Common myeloid progenitor, CD34-positive (primary cell): ENCODE results near the gene HGFAC.

Source experiments
- CTCF ChIA-PET: fragments of 350-600 bp; sonication (Branson Sonifier 250); formaldehyde crosslinking; loops from one replicate; lab custom pipeline; 2021; ENCODE audit warnings: antibody characterized with exemption; lab: Charles Lee
- POLR2A ChIA-PET: fragments of 350-600 bp; sonication (Branson Sonifier 250); formaldehyde crosslinking; loops from one replicate; lab custom pipeline; 2021; ENCODE audit warnings: antibody characterized with exemption; lab: Charles Lee
- DNase-seq, 3 donors: peaks; one replicate each; pipeline versions ENCODE4 v3.0.0 to v3.0.0-alpha.2; 2013
- H3K27ac ChIP-seq, 2 experiments: 1 replicate in 1 of 2; 2 replicates in 1 of 2; pipeline ENCODE4 v1.7.0; 2013; ENCODE audit warnings: inconsistent platforms in 2 of 2, low read length in 2 of 2, mild to moderate bottlenecking in 2 of 2, low read depth in 1 of 2, moderate library complexity in 1 of 2; ENCODE audit not compliant: severe bottlenecking in 2 of 2, insufficient read depth in 1 of 2, poor library complexity in 1 of 2
- H3K27me3 ChIP-seq, 5 experiments: replicated peaks in 2 of 5; 1 replicate in 3 of 5; 2 replicates in 2 of 5; pipeline versions ENCODE4 v1.6.1 to v1.7.0; 2013; ENCODE audit warnings: low read length in 4 of 5, mild to moderate bottlenecking in 2 of 5, moderate library complexity in 2 of 5, inconsistent platforms in 1 of 5; ENCODE audit not compliant: insufficient read depth in 5 of 5, control insufficient read depth in 4 of 5
- H3K36me3 ChIP-seq, 4 experiments: 1 replicate in 2 of 4; 2 replicates in 2 of 4; pipeline versions ENCODE4 v1.6.1 to v1.7.0; 2013; ENCODE audit warnings: low read length in 3 of 4, control low read depth in 1 of 4, mild to moderate bottlenecking in 1 of 4; ENCODE audit not compliant: control insufficient read depth in 4 of 4, insufficient read depth in 4 of 4
- H3K4me1 ChIP-seq, 4 experiments: 1 replicate in 3 of 4; 2 replicates in 1 of 4; pipeline versions ENCODE4 v1.6.1 to v1.7.1; 2013; ENCODE audit warnings: low read length in 3 of 4, mild to moderate bottlenecking in 3 of 4, control low read depth in 1 of 4, inconsistent platforms in 1 of 4, moderate library complexity in 1 of 4; ENCODE audit not compliant: control insufficient read depth in 4 of 4, insufficient read depth in 4 of 4; ENCODE audit errors: control extremely low read depth in 1 of 4
- H3K4me3 ChIP-seq, 7 experiments: 1 replicate in 4 of 7; 2 replicates in 3 of 7; pipeline versions ENCODE4 v1.5.1 to v1.7.0; 2013; ENCODE audit warnings: mild to moderate bottlenecking in 7 of 7, low read length in 6 of 7, moderate library complexity in 6 of 7, inconsistent platforms in 2 of 7, low read depth in 2 of 7, control low read depth in 1 of 7; ENCODE audit not compliant: insufficient read depth in 4 of 7, control insufficient read depth in 1 of 7; ENCODE audit errors: extremely low read depth in 1 of 7
- H3K9me3 ChIP-seq, 5 experiments: 1 replicate in 4 of 5; 2 replicates in 1 of 5; pipeline versions ENCODE4 v1.6.1 to v1.7.1; 2013; ENCODE audit warnings: low read length in 4 of 5, mild to moderate bottlenecking in 2 of 5, inconsistent platforms in 1 of 5, low read depth in 1 of 5, moderate library complexity in 1 of 5; ENCODE audit not compliant: control insufficient read depth in 4 of 5, insufficient read depth in 2 of 5; ENCODE audit errors: control extremely low read depth in 1 of 5
- whole genome bisulfite sequencing: methylation state at CpG from one replicate; pipeline ENCODE4 v1.1.5; 2013; ENCODE audit not compliant: insufficient coverage; 5-methylcytosine and 5-hydroxymethylcytosine counted together

HGFAC gene

GRCh38 chr4:3489451-3489962 is 47.7 kb downstream of the HGFAC start:
- Histone ChIP-seq H3K27ac (no peak overlapping the region), H3K36me3 (no peaks in the 10 kb centered on the region), H3K27me3 (peaks cover 0 to 98% (median 11%) of the 10 kb centered on the region in 5 experiments), H3K4me3 (no peak overlapping the region), H3K9me3 (no peaks in the 10 kb centered on the region), H3K4me1 (peaks cover 0 to 34% (median 11%) of the 10 kb centered on the region in 4 experiments)
- ChIA-PET CTCF (interaction anchor here (1.4 kb wide), 1 partner anchor 9 kb away, joined by 7 read pairs; no protein-coding TSS in a partner anchor), POLR2A (no interaction called here)
- WGBS = 38% methylated on average over 13 of the region's 20 CpGs
- no peak for DNase-seq

GRCh38 chr4:3491681-3492405 is 50.1 kb downstream of the HGFAC start:
- H3K36me3 ChIP-seq = no peaks in the 10 kb centered on the region
- no peak overlapping the region for H3K27ac ChIP-seq
- no peaks in the 10 kb centered on the region for H3K9me3 ChIP-seq
- no peak for DNase-seq
- CTCF ChIA-PET = interaction anchor here (0.9 to 2.0 kb wide), 3 partner anchors 11 to 691 kb away, joined by 3 to 9 read pairs (median 4); no protein-coding TSS in a partner anchor
- no peak overlapping the region for H3K4me3 ChIP-seq
- peaks cover 0 to 97% (median 9%) of the 10 kb centered on the region in 5 experiments for H3K27me3 ChIP-seq
- peaks cover 0 to 23% (median 0%) of the 10 kb centered on the region in 4 experiments for H3K4me1 ChIP-seq
- WGBS = 79% methylated on average over 15 of the region's 17 CpGs
- POLR2A ChIA-PET = no interaction called here

- POLR2A ChIA-PET = no interaction called here
- H3K4me1 ChIP-seq = peaks cover 0 to 23% (median 0%) of the 10 kb centered on the region in 4 experiments
- 89% methylated on average over 51 of the region's 55 CpGs for WGBS
- CTCF ChIA-PET = interaction anchor here (0.9 to 3.0 kb wide), 4 partner anchors 11 to 690 kb away, joined by 3 to 11 read pairs (median 6); no protein-coding TSS in a partner anchor
- H3K9me3 ChIP-seq = no peaks in the 10 kb centered on the region
- no peak overlapping the region for H3K4me3 ChIP-seq
- no peak overlapping the region for H3K27ac ChIP-seq
- H3K27me3 ChIP-seq = peaks cover 0 to 85% (median 9%) of the 10 kb centered on the region in 5 experiments
- H3K36me3 ChIP-seq = no peaks in the 10 kb centered on the region
- DNase-seq = no peak
Observed at GRCh38 chr4:3492741-3493719, 51.3 kb downstream of the HGFAC start.

- CTCF ChIA-PET = interaction anchor here (0.5 to 3.0 kb wide), 3 partner anchors 12 to 16 kb away, joined by 3 to 11 read pairs (median 3); no protein-coding TSS in a partner anchor
- Histone ChIP-seq H3K27me3 (peaks cover 0 to 76% (median 5%) of the 10 kb centered on the region in 5 experiments), H3K9me3 (no peaks in the 10 kb centered on the region), H3K36me3 (no peaks in the 10 kb centered on the region), H3K4me1 (peaks cover 0 to 20% (median 0%) of the 10 kb centered on the region in 4 experiments), H3K27ac (no peak overlapping the region), H3K4me3 (no peak overlapping the region)
- WGBS = 66% methylated on average over 17 of the region's 20 CpGs
- no peak for DNase-seq
- POLR2A ChIA-PET = no interaction called here
Observed at GRCh38 chr4:3493720-3494461, 52.1 kb downstream of the HGFAC start.

- H3K27ac ChIP-seq = no peak overlapping the region
- WGBS = 67% methylated on average over 12 of the region's 15 CpGs
- H3K4me3 ChIP-seq = no peak overlapping the region
- peaks cover 0 to 15% (median 0%) of the 10 kb centered on the region in 4 experiments for H3K4me1 ChIP-seq
- H3K27me3 ChIP-seq = peaks cover 0 to 70% (median 5%) of the 10 kb centered on the region in 5 experiments
- no peaks in the 10 kb centered on the region for H3K36me3 ChIP-seq
- no peaks in the 10 kb centered on the region for H3K9me3 ChIP-seq
- POLR2A ChIA-PET = no interaction called here
- DNase-seq = no peak
- CTCF ChIA-PET = interaction anchor here (0.5 to 3.0 kb wide), 3 partner anchors 13 to 16 kb away, joined by 3 to 11 read pairs (median 3); no protein-coding TSS in a partner anchor
Observed at GRCh38 chr4:3494462-3494871, 52.7 kb downstream of the HGFAC start.

- DNase-seq = no peak
- Histone ChIP-seq H3K36me3 (no peaks in the 10 kb centered on the region), H3K4me3 (no peak overlapping the region), H3K4me1 (peaks cover 0 to 15% (median 0%) of the 10 kb centered on the region in 4 experiments), H3K9me3 (no peaks in the 10 kb centered on the region), H3K27ac (no peak overlapping the region), H3K27me3 (peaks cover 0 to 61% (median 3%) of the 10 kb centered on the region in 5 experiments)
- CTCF ChIA-PET = interaction anchor here (3.0 kb wide), 1 partner anchor 15 kb away, joined by 11 read pairs; no protein-coding TSS in a partner anchor
- POLR2A ChIA-PET = no interaction called here
- 88% methylated on average over 27 of the region's 28 CpGs for WGBS
Observed at GRCh38 chr4:3495204-3495975, 53.6 kb downstream of the HGFAC start.
